SH-SY5Y (cell line): ENCODE data around the gene SCD5.

Experiments used
- GATA2 ChIP-seq: IDR thresholded peaks from 2 replicates; pipeline ENCODE4 v1.6.1; 2011; ENCODE audit warnings: mild to moderate bottlenecking, low read depth, low read length
- GATA3 ChIP-seq: IDR thresholded peaks from 2 replicates; pipeline ENCODE4 v1.6.1; 2011; ENCODE audit warnings: low read depth, mild to moderate bottlenecking, low read length, moderate library complexity

The SCD5 gene

DNA sequence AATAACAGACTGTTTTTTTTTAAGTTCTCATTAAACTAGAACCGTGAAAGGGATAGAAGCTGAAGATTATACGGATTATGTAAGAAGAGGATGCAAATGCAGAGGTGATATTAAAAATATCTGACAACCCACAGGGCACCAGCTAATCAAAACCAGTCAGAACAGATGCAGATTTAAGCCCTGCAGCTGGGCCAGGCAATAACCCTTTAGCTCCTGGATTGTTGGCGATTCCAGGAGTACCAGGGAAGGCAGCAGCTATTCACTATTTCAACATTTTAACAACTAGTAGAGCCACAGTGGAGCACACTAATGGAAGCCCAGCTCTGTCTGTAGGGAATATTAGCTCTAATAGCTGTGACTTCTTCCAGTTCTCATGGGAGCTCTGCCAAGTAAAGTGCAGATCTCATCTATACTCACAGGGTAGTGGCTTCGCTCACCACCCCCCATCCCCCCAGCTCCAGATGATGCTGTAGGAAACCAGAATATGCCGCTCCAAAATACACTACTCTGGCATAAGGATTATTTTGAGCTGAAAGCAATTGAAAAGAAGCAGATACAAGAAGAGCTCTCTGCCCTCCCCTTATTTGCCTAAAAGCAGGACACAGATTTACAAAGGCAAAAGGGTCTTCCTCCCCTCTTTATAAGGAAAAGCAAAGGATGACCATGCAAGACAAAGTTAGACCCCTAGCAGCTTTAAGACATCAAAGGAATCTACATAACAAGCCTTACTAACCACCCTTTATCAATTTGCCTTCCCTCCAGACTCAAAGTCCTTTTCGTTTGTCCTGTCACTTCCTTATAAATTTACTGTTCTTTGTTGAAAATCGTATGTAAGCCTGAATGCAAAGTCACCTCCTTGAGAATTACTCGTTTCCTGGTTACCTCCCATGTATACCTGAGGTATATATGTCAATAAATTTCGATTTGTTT lies 13.7 kb downstream of the SCD5 start:
- TF ChIP-seq GATA3 (peak; percentile 36; the same call in 1 of the 2 replicates), GATA2 (peak; percentile 77)

DNA sequence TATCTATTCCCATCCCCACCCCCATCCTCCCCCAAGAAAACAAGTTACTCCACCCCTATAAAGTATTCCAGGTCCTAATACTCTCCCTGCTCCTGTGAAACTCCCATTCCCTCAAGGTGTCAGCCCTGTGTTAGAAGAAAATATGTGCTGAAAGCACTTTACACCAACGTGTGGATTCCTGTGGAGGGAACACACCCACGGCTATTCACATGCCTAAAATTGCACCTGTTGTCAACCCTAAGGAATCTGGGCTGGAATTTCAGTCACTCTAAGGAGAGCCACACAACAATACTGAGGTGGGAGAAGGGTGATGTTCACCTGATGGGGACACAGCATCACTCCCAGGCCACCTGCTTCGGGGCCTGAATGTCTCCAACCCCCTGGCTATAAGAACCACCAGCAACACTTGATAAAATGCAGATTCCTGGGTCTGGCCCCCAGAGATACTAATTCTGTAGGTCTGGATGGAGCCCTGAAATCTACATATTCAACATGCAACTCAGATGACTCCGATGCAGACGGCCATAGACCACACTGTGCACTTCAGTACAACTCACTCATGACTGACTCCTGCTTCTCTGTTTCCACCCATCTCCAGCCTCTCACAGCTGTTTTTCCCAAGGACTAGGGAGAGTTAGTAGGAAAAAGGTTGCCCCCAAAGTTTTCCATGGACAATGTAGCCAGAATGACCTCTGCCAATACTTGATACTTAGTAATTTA lies 15.8 kb downstream of the SCD5 start:
- TF ChIP-seq GATA3, result no peak
- TF ChIP-seq GATA2, result no peak

DNA sequence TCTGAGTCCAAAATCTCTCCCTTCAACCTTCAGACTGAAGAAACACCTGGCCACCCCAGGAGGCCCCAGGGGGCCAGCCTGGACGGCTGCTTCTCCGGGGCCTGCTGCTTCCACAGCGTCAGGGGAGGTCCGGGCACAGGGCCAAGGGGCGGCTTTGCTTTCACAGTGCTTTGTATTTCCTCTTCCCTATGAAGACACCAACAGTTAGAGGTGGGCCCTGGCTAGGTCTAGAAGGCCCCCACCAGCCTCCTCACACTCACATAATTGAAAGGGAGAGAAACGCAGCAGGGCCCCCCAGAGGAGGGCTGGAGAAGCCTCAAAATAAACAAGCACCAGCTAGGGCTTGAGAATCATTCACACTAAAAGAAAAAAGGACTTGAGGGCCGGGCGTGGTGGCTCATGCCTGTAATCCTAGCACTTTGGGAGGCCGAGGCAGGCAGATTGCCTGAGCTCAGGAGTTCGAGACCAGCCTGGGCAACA lies 17.8 kb downstream of the SCD5 start:
- peak; percentile 52; the same call in 1 of the 2 replicates for TF ChIP-seq GATA3
- TF ChIP-seq GATA2, result peak; percentile 94

DNA sequence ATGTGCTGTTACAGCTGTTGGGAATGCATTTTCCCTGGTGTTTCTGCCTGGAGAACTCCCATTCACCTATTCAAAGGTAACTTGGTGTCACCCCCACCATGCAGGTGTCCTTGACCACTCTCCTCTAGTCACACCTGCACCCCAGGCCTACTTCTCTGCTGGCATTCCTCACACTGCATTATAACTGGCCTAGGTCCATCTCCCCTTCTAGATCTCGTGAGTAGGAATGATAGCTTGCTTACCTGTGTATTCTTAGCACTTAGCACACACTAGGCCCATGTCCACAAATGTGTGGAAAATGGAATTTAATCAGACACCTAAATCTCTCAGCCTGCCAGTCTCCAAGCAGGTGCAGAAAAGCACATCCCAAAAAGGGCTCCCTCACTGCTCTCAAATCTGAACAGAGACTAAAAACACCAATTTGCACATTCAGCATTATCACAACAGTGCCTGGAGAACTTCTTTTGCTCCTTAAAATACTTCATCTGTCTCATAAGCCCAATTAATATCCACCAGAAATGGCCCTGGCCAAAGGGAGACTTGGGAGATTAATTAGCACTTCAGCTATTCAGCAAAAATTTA lies 18.3 kb downstream of the SCD5 start:
- TF ChIP-seq GATA3 (no peak), GATA2 (no peak)

DNA sequence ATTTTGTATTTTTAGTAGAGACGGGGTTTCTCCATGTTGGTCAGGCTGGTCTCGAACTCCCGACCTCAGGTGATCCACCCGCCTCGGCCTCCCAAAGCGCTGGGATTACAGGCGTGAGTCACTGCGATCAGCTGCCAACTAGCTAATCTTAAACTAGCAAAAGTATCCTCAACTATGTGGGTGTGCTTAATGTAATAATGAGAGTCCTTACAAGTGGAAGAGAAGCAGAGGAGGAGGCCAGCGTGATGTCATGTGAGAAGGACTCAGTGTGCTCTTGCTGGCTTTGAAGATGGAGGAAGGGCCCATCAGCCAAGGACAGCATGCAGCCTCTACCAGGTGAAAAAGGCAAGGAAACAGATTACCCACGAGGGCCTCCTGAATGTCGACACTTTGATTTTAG lies 19.6 kb downstream of the SCD5 start:
- no peak for TF ChIP-seq GATA2
- TF ChIP-seq GATA3, result no peak

DNA sequence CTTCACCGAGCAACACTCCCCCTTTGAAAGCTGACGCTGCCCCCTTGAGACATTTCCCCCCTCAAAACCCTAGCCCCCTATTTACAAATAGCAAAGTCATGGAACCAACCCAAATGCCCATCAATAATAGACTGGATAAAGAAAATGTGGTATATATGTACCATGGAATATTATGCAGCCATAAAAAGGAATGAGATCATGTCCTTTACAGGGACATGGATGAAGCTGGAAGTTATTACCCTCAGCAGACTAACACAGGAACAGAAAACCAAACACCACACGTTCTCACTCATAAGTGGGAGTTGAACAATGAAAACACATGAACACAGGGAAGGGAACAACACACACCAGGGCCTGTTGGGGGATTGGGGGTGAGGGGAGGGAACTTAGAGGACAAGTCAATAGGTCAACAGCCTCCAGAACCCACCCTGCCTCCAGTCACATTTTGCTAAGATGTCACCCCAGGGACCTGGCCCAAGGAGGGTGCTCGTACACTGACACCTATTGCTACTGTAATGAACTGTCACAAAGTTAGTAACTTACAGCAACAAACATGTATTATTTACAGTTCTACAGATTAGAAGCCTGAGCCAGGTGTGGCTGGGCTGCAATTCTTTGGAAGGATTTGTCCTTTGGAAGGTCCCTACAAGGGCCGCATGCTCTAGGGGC lies 20.6 kb downstream of the SCD5 start:
- TF ChIP-seq GATA2 (no peak), GATA3 (no peak)

DNA sequence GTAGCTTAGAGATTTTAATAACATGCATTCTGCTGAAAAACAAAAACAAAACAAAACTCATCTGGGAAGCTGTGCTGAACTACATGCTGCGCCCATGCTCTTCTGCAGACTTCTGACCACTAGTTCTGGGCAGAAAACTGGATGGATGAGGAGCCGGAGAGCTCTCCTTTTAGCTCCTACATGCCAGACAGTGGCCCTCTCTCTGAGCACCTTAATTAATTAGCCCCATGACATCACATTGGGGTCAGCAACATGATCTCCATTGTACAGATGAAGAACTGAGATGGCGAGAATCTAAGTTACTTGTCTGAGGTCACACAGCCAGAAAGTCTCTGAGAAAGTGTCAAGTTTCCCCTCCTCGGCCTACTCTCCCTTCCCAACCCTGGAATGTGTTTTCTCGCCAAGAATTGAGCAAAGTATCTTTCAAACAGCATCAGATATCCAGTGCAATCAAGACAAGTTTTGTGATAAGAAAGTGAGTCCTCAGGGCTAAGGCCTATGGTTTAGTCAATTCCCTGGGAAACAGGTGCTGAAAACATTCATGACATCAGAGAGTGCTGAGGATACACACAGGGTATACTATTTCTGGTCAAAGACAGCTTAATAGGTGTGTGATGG lies 21.6 kb downstream of the SCD5 start:
- TF ChIP-seq GATA2, result no peak
- TF ChIP-seq GATA3, result no peak

DNA sequence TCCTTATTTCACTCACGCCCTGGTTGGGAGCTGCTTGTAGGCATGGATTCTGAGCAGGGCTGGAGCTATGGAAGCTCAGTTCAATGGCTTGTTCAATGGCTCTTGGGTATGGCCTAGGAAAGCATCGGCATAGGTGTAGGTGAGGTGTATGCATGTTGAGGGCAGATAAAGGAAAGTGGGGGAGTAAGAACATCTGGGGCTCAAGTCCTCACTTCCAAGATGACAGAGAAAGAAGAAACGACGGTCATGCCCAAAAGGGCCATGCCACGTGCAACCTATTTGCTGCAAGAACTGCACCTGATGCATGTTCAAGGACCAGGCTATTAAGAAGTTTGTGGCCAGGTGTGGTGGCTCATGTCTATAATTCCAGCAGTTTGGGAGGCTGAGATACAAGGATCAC lies 23.4 kb downstream of the SCD5 start:
- no peak for TF ChIP-seq GATA3
- TF ChIP-seq GATA2, result no peak

DNA sequence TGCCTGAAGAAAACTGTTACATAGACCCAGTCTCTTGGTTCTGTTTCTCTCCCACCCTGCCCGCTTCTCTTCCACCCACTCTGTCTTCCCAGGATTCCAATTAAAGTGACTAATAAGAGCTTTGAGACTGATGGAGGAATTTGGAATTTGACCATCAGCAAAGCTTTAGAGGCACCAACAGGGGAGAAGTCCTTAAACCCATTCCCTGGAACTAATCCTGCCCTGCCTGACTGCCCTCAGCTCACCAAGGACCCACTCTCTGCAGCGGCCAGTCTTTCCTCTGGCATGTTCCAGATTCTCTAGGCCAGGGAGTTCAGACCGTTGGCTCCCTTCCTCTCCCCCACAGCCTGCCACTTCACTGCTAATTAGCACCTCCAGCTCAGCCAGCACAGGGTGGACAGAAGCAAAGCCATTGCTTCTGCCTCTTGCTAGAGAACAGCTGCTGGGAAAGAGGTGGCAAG lies 23.9 kb downstream of the SCD5 start:
- TF ChIP-seq GATA3, result no peak

DNA sequence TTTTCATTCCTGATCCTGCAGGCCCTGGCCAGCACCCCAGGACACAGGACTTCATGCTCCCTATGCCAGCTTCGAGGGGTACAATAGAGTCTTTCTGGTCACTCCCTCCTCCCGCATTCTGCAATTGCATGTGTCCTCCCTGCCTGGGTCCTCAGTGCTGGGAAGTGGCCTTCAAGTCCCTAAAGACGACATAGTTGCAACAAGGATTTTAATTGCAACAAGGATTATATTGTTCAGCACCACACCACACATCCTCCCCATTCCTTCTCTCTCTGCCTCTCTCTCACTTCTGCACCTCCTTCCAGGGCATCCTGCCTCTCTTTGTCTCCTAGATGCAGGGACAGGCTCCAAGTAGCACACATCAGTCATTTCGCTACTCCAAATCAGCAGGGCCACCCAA lies 25.5 kb downstream of the SCD5 start:
- TF ChIP-seq GATA3 (no peak), GATA2 (no peak)

DNA sequence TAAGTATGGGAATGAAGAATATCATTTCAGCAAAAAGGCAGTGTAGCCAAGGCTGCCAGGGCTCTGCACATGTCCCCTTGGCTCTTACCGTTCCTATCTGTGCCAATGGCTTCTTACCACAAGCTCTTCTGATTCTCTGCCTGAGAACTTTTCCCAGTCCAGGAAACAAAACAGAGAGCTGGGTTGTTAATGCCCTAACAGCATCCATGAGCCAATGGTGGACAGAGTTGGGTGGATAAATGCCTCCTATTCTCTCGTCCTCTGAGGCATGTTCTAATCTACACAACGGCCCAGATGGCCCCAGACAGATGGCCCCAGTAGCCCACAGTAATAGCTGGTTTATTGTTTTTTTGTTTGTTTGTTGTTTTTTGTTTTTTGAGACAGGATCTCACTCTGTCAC lies 28.0 kb downstream of the SCD5 start:
- TF ChIP-seq GATA3 (no peak), GATA2 (no peak)

DNA sequence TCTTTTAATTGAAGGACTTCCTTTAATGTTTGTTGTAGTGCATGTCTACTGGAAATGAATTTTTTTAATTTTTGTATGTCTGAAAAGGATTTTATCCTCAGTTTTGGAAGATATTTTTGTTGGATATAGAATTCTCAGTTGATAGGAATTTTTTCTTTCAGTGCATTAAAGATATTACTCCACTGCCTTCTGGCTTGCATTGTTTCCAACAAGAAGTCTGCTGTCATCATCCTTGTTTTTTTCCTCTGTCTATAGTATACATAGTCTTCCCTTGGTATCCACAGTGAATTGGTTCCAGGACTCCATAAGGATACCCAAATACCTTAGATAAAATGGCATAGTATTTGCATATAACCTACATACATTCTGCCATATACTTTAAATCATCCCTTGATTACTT lies 33.5 kb downstream of the SCD5 start:
- TF ChIP-seq GATA3 (no peak), GATA2 (no peak)

DNA sequence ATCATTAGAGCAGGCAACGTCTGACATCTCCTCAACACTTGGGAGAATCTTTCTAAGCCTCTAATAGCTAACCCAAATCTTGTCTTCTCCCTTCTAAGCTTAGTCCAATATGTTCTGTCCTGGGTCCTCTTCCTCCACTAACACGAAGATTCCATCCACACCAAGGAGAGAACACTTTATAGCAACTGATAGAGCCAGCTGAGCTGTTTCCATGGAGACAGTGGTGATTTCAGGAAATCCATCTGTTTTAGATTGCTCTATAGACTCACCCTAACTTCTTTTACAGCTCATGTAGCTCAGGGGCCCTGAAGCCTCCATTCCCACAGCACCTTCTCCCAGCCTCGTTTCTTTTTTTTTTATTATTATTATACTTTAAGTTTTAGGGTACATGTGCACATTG lies 37.4 kb downstream of the SCD5 start:
- TF ChIP-seq GATA2 (no peak), GATA3 (no peak)
